Measurements from ENCODE around the gene MUC4.

The MUC4 gene

GRCh38 chr3:195708061-195708460 lies 103.7 kb downstream of the MUC4 start:
- no peak for TF ChIP-seq CTCF (IDR thresholded peaks at IDR 0.05; ENCODE audit: low read depth, low read length, missing control alignments)
- no peak overlapping the region for H3K4me3 ChIP-seq (ENCODE audit: low read depth, low read length)
- in situ Hi-C loops (cut with HindIII; ENCODE audit: low sequenced_read_pairs): no loop called here
- DNase-seq (ENCODE audit: low read depth): no peak

GRCh38 chr3:195705081-195705991 lies 106.4 kb downstream of the MUC4 start:
- no peak for TF ChIP-seq CTCF (IDR thresholded peaks at IDR 0.05; ENCODE audit: low read depth, low read length, missing control alignments)
- in situ Hi-C loops (cut with HindIII; ENCODE audit: low sequenced_read_pairs): no loop called here
- no peak overlapping the region for H3K4me3 ChIP-seq (ENCODE audit: low read depth, low read length)
- DNase-seq (ENCODE audit: low read depth): no peak

DNA sequence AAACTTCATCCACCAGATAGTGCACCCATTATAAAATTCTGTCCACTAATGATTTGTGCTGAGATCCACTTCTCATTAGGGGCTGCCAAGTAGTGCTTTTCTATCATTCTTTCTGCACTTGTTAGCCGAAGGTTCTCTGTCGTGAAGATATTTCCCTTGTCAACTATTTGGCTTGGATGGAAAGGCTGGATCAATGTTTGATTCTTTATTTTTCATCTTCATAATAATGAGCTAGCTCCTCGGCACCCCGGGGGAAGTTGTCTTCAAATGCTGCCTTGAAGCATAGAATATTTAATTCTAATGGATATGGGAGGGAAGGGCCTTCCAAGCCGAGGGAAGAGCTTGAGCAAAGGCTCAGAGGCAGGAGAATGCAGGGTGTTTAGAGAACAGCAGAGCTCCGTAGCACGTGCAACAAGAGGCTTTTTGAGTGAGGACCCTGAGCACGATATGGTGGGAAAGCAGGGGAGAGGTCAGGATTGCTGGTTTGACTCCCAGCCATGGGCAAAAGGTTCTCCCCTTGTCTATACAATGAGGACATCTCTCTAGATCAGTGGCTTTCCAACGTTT lies 107.2 kb downstream of the MUC4 start:
- in situ Hi-C loops (cut with HindIII; ENCODE audit: low sequenced_read_pairs): no loop called here
- TF ChIP-seq CTCF (IDR thresholded peaks at IDR 0.05; ENCODE audit: low read depth, low read length, missing control alignments): no peak
- no peak overlapping the region for H3K4me3 ChIP-seq (ENCODE audit: low read depth, low read length)
- no peak for DNase-seq (ENCODE audit: low read depth)

- DNase-seq (ENCODE audit: low read depth): no peak
- in situ Hi-C loops (cut with HindIII; ENCODE audit: low sequenced_read_pairs): no loop called here
- no peak overlapping the region for H3K4me3 ChIP-seq (ENCODE audit: low read depth, low read length)
- TF ChIP-seq CTCF (IDR thresholded peaks at IDR 0.05; ENCODE audit: low read depth, low read length, missing control alignments): no peak
Observed at GRCh38 chr3:195703776-195704175, 108.0 kb downstream of the MUC4 start.

DNA sequence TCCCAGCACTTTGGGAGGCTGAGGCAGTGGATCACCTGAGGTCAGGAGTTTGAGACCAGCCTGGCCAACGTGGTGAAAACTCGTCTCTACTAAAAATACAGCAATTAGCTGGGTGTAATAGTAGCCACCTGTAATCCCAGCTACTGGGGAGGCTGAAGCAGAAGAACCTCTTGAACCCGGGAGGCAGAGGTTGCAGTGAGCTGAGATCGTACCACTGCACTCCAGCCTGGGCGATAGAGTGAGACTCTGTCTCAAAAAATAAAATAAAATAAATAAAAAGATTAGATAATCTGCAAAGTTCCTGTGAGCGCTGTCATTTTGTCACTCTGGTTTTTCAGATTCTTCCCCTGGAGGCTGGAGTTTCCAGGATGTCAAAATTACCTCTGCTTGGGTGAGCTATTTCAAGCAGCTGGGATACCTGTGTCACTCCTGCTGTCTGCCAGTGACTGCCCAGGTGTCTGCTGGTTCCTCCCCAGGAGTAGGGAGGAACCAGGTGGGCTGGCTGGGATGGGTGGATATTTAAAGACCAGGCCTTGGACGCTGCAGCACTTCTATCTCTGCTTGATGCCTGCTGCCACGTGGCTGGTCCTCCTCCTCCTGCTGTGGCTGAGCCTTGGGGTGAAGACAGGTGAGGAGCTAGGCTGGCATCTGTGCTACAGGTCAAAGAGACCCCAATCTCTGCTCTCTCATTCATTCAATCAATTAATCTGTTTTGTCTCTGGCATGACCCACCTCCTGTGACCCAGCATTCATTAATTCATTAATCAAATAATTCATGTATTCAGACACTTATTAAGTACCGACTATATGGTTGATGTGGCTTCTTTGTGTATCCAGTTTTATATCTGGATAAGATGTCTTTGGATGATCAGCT lies 110.5 kb downstream of the MUC4 start:
- in situ Hi-C loops (cut with HindIII; ENCODE audit: low sequenced_read_pairs): no loop called here
- no peak for TF ChIP-seq CTCF (IDR thresholded peaks at IDR 0.05; ENCODE audit: low read depth, low read length, missing control alignments)
- no peak overlapping the region for H3K4me3 ChIP-seq (ENCODE audit: low read depth, low read length)
- DNase-seq (ENCODE audit: low read depth): no peak

DNA sequence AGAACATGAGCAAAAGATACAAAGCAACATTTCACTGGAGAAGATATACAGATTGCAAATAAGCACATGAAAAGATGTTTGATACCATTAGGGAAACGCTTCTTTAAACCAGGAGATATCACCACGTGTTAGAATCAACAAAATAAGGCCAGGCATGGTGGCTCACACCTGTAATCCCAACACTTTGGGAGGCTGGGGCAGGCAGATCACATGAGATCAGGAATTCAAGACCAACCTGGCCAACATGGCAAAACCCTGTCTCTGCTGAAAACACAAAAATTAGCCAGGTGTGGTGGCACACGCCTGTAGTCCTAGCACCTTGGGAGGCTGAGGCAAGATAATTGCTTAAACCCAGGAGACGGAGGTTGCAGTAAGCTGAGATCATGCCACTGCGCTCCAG lies 111.4 kb downstream of the MUC4 start:
- TF ChIP-seq CTCF (IDR thresholded peaks at IDR 0.05; ENCODE audit: low read depth, low read length, missing control alignments): no peak
- no peak for DNase-seq (ENCODE audit: low read depth)
- in situ Hi-C loops (cut with HindIII; ENCODE audit: low sequenced_read_pairs): no loop called here
- no peak overlapping the region for H3K4me3 ChIP-seq (ENCODE audit: low read depth, low read length)
